ENCODE results near the gene AGAP1.

Gene AGAP1

DNA sequence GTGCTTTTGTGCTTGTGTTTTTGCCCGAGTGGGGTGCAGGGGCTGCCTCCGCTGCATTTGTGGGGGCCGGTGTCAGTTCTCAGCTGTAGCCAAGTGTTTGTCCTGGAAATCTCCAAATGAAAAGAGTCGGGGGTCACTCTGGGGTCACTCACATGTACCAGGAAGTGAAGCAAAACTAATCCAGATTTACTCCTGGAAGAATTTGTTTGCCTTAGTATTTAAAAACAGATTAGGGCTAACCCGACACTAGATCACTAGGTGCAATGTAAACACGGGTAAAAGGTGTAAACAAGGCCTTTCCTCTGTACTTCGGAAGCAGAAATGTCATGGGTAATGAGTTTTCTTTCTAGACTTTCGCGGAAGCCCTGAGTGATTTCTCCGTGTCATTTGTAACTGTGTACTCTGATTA is 624.0 kb downstream of the AGAP1 start:
- Histone ChIP-seq H3K27me3 (ENCODE audit: control insufficient read depth, insufficient read depth, low read length) (no peaks in the 10 kb centered on the region; the same call in 1 of the 2 replicates), H3K36me3 (ENCODE audit: control insufficient read depth, insufficient read depth, low read length) (no peaks in the 10 kb centered on the region; the same call in 1 of the 2 replicates), H3K27ac (ENCODE audit: low read length) (no peak overlapping the region), H3K9me3 (ENCODE audit: control insufficient read depth, insufficient read depth, low read length) (no peaks in the 10 kb centered on the region), H3K4me1 (ENCODE audit: control insufficient read depth, insufficient read depth, low read length) (0 out of 2 replicates have a peak, but pooled peaks cover 1% of the 10 kb centered on the region), H3K4me3 (ENCODE audit: low read length) (no peak overlapping the region)
- no peak for DNase-seq (ENCODE audit: low read depth, low spot score)
- no CpG with 5 or more reads among the region's 10 CpGs for WGBS (ENCODE audit: insufficient coverage, insufficient read length)

- H3K36me3 ChIP-seq (ENCODE audit: control insufficient read depth, insufficient read depth, low read length), result no peaks in the 10 kb centered on the region; the same call in 1 of the 2 replicates
- H3K27ac ChIP-seq (ENCODE audit: low read length), result no peak overlapping the region
- no peak overlapping the region for H3K4me3 ChIP-seq (ENCODE audit: low read length)
- H3K27me3 ChIP-seq (ENCODE audit: control insufficient read depth, insufficient read depth, low read length), result no peaks in the 10 kb centered on the region; the same call in 1 of the 2 replicates
- 0 out of 2 replicates have a peak, but pooled peaks cover 1% of the 10 kb centered on the region for H3K4me1 ChIP-seq (ENCODE audit: control insufficient read depth, insufficient read depth, low read length)
- WGBS (ENCODE audit: insufficient coverage, insufficient read length), result no CpG with 5 or more reads among the region's 4 CpGs
- no peak for DNase-seq (ENCODE audit: low read depth, low spot score)
- no peaks in the 10 kb centered on the region for H3K9me3 ChIP-seq (ENCODE audit: control insufficient read depth, insufficient read depth, low read length)
Observed at GRCh38 chr2:236119003-236119402, 625.2 kb downstream of the AGAP1 start.

- 0 out of 2 replicates have a peak, but pooled peaks cover 1% of the 10 kb centered on the region for H3K4me1 ChIP-seq (ENCODE audit: control insufficient read depth, insufficient read depth, low read length)
- no peaks in the 10 kb centered on the region; the same call in 1 of the 2 replicates for H3K27me3 ChIP-seq (ENCODE audit: control insufficient read depth, insufficient read depth, low read length)
- no peak for DNase-seq (ENCODE audit: low read depth, low spot score)
- no peaks in the 10 kb centered on the region; the same call in 1 of the 2 replicates for H3K36me3 ChIP-seq (ENCODE audit: control insufficient read depth, insufficient read depth, low read length)
- no peak overlapping the region for H3K4me3 ChIP-seq (ENCODE audit: low read length)
- WGBS (ENCODE audit: insufficient coverage, insufficient read length), result no CpG with 5 or more reads among the region's 13 CpGs
- no peaks in the 10 kb centered on the region for H3K9me3 ChIP-seq (ENCODE audit: control insufficient read depth, insufficient read depth, low read length)
- no peak overlapping the region for H3K27ac ChIP-seq (ENCODE audit: low read length)
Observed at GRCh38 chr2:236119476-236119875, 625.6 kb downstream of the AGAP1 start.

DNA sequence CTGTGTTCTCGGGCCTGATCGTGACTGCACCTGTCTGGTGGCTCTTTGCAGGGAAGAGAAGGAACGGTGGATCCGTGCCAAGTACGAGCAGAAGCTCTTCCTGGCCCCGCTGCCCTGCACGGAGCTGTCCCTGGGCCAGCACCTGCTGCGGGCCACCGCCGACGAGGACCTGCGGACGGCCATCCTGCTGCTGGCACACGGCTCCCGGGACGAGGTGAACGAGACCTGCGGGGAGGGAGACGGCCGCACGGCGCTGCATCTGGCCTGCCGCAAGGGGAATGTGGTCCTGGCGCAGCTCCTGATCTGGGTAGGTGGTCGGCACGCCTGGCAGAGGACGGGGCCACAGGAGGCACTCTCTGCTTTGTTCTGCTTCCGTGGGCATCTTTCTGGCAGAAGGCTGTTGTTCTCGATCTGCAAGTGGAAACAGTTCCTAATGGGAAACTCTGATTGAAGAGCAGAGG is 626.3 kb downstream of the AGAP1 start:
- Histone ChIP-seq H3K27me3 (ENCODE audit: control insufficient read depth, insufficient read depth, low read length) (no peaks in the 10 kb centered on the region; the same call in 1 of the 2 replicates), H3K4me3 (ENCODE audit: low read length) (no peak overlapping the region), H3K36me3 (ENCODE audit: control insufficient read depth, insufficient read depth, low read length) (no peaks in the 10 kb centered on the region; the same call in 1 of the 2 replicates), H3K4me1 (ENCODE audit: control insufficient read depth, insufficient read depth, low read length) (0 out of 2 replicates have a peak, but pooled peaks cover 1% of the 10 kb centered on the region), H3K27ac (ENCODE audit: low read length) (no peak overlapping the region), H3K9me3 (ENCODE audit: control insufficient read depth, insufficient read depth, low read length) (no peaks in the 10 kb centered on the region)
- WGBS (ENCODE audit: insufficient coverage, insufficient read length), result no CpG with 5 or more reads among the region's 29 CpGs
- DNase-seq (ENCODE audit: low read depth, low spot score), result no peak

GRCh38 chr2:236120829-236121228 is 627.0 kb downstream of the AGAP1 start:
- Histone ChIP-seq H3K9me3 (ENCODE audit: control insufficient read depth, insufficient read depth, low read length) (no peaks in the 10 kb centered on the region), H3K27ac (ENCODE audit: low read length) (no peak overlapping the region), H3K36me3 (ENCODE audit: control insufficient read depth, insufficient read depth, low read length) (no peaks in the 10 kb centered on the region; the same call in 1 of the 2 replicates), H3K27me3 (ENCODE audit: control insufficient read depth, insufficient read depth, low read length) (no peaks in the 10 kb centered on the region; the same call in 1 of the 2 replicates), H3K4me3 (ENCODE audit: low read length) (no peak overlapping the region), H3K4me1 (ENCODE audit: control insufficient read depth, insufficient read depth, low read length) (0 out of 2 replicates have a peak, but pooled peaks cover 1% of the 10 kb centered on the region)
- WGBS (ENCODE audit: insufficient coverage, insufficient read length), result no CpG with 5 or more reads among the region's 5 CpGs
- DNase-seq (ENCODE audit: low read depth, low spot score), result no peak

DNA sequence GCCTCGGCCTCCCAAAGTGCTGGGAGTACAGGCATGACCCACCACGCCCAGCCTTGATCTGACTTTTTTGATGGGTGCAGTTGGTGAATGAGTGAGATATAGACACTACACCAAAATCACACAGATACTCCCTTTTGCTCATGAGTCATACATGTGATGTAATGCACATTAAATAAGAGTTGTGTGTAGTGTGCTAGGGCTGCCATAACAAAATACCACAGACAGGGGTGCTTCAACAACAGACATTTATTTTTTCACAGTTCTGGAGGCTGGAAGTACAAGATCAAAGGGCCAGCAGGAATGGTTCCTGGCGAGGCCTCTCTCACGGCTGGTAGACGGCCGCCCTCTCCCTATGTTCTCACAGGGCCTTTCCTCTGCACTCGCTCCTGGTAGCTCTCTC is 627.7 kb downstream of the AGAP1 start:
- no peak overlapping the region for H3K27ac ChIP-seq (ENCODE audit: low read length)
- no CpG with 5 or more reads among the region's 7 CpGs for WGBS (ENCODE audit: insufficient coverage, insufficient read length)
- 0 out of 2 replicates have a peak, but pooled peaks cover 1% of the 10 kb centered on the region for H3K4me1 ChIP-seq (ENCODE audit: control insufficient read depth, insufficient read depth, low read length)
- H3K9me3 ChIP-seq (ENCODE audit: control insufficient read depth, insufficient read depth, low read length), result no peaks in the 10 kb centered on the region
- DNase-seq (ENCODE audit: low read depth, low spot score), result no peak
- H3K27me3 ChIP-seq (ENCODE audit: control insufficient read depth, insufficient read depth, low read length), result no peaks in the 10 kb centered on the region; the same call in 1 of the 2 replicates
- no peaks in the 10 kb centered on the region; the same call in 1 of the 2 replicates for H3K36me3 ChIP-seq (ENCODE audit: control insufficient read depth, insufficient read depth, low read length)
- no peak overlapping the region for H3K4me3 ChIP-seq (ENCODE audit: low read length)

GRCh38 chr2:236122236-236122635 is 628.4 kb downstream of the AGAP1 start:
- H3K9me3 ChIP-seq (ENCODE audit: control insufficient read depth, insufficient read depth, low read length), result no peaks in the 10 kb centered on the region
- DNase-seq (ENCODE audit: low read depth, low spot score), result no peak
- H3K27me3 ChIP-seq (ENCODE audit: control insufficient read depth, insufficient read depth, low read length), result no peaks in the 10 kb centered on the region; the same call in 1 of the 2 replicates
- H3K4me3 ChIP-seq (ENCODE audit: low read length), result no peak overlapping the region
- 0 out of 2 replicates have a peak, but pooled peaks cover 1% of the 10 kb centered on the region for H3K4me1 ChIP-seq (ENCODE audit: control insufficient read depth, insufficient read depth, low read length)
- H3K27ac ChIP-seq (ENCODE audit: low read length), result no peak overlapping the region
- no CpG with 5 or more reads among the region's 3 CpGs for WGBS (ENCODE audit: insufficient coverage, insufficient read length)
- H3K36me3 ChIP-seq (ENCODE audit: control insufficient read depth, insufficient read depth, low read length), result no peaks in the 10 kb centered on the region; the same call in 1 of the 2 replicates

GRCh38 chr2:236123716-236124115 is 629.9 kb downstream of the AGAP1 start:
- H3K36me3 ChIP-seq (ENCODE audit: control insufficient read depth, insufficient read depth, low read length), result no peaks in the 10 kb centered on the region; the same call in 1 of the 2 replicates
- no peak for DNase-seq (ENCODE audit: low read depth, low spot score)
- H3K27me3 ChIP-seq (ENCODE audit: control insufficient read depth, insufficient read depth, low read length), result no peaks in the 10 kb centered on the region
- H3K4me1 ChIP-seq (ENCODE audit: control insufficient read depth, insufficient read depth, low read length), result peaks cover 3% of the 10 kb centered on the region; the same call in 1 of the 2 replicates
- no peaks in the 10 kb centered on the region for H3K9me3 ChIP-seq (ENCODE audit: control insufficient read depth, insufficient read depth, low read length)
- H3K4me3 ChIP-seq (ENCODE audit: low read length), result no peak overlapping the region
- no CpG with 5 or more reads among the region's 19 CpGs for WGBS (ENCODE audit: insufficient coverage, insufficient read length)
- no peak overlapping the region for H3K27ac ChIP-seq (ENCODE audit: low read length)

DNA sequence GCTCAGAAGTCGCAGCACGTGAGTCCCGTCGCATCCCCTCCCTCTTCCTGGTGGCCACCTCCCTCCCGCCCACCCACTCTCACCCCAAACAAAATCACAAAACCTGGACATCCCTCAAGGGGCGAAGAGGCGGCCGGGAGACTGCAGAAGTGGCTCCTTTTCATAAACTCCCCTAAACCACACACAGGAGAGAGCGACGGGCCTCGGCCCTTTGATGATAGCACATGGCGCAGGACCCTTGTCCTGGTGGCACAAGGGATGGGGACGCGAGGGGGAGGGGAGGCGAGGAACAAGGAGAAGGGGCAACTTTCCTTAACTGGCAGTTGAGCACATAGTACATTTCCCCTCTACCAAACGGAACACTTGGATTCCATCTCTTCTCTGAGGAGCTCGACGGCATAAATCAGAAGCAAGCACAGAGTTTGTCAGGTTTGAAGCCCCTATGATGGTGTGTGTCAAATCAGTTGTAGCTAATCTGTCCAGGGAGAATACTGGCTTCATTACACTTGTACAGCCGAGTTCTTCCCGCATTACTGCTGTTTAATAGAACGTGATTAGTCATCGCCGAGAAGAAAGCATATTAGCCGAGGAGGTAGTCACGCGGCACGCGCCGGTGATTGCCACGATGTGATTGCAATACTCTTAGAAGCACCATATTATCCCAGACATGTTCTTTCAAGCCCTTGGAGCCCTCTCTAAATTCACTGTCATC is 630.5 kb downstream of the AGAP1 start:
- H3K9me3 ChIP-seq (ENCODE audit: control insufficient read depth, insufficient read depth, low read length), result no peaks in the 10 kb centered on the region
- H3K4me1 ChIP-seq (ENCODE audit: control insufficient read depth, insufficient read depth, low read length), result peaks cover 3% of the 10 kb centered on the region; the same call in 1 of the 2 replicates
- WGBS (ENCODE audit: insufficient coverage, insufficient read length), result no CpG with 5 or more reads among the region's 30 CpGs
- H3K4me3 ChIP-seq (ENCODE audit: low read length), result no peak overlapping the region
- no peaks in the 10 kb centered on the region for H3K27me3 ChIP-seq (ENCODE audit: control insufficient read depth, insufficient read depth, low read length)
- no peak overlapping the region for H3K27ac ChIP-seq (ENCODE audit: low read length)
- H3K36me3 ChIP-seq (ENCODE audit: control insufficient read depth, insufficient read depth, low read length), result no peaks in the 10 kb centered on the region; the same call in 1 of the 2 replicates
- no peak for DNase-seq (ENCODE audit: low read depth, low spot score)

- no peaks in the 10 kb centered on the region; the same call in 1 of the 2 replicates for H3K36me3 ChIP-seq (ENCODE audit: control insufficient read depth, insufficient read depth, low read length)
- DNase-seq (ENCODE audit: low read depth, low spot score), result no peak
- peaks cover 6% of the 10 kb centered on the region; the same call in 1 of the 2 replicates for H3K4me1 ChIP-seq (ENCODE audit: control insufficient read depth, insufficient read depth, low read length)
- no CpG with 5 or more reads among the region's 16 CpGs for WGBS (ENCODE audit: insufficient coverage, insufficient read length)
- H3K27ac ChIP-seq (ENCODE audit: low read length), result no peak overlapping the region
- no peaks in the 10 kb centered on the region for H3K27me3 ChIP-seq (ENCODE audit: control insufficient read depth, insufficient read depth, low read length)
- H3K4me3 ChIP-seq (ENCODE audit: low read length), result no peak overlapping the region
- no peaks in the 10 kb centered on the region for H3K9me3 ChIP-seq (ENCODE audit: control insufficient read depth, insufficient read depth, low read length)
Observed at GRCh38 chr2:236125541-236125940, 631.7 kb downstream of the AGAP1 start.

Data from iPS DF 6.9 (cell line).